ENCODE data around the gene EXOC3L2.
"Not testable (repeated sequence)": the region's sequence is repeated elsewhere in the genome, so short reads cannot be mapped to it uniquely, and the experiment has no call there.

EXOC3L2 gene

DNA sequence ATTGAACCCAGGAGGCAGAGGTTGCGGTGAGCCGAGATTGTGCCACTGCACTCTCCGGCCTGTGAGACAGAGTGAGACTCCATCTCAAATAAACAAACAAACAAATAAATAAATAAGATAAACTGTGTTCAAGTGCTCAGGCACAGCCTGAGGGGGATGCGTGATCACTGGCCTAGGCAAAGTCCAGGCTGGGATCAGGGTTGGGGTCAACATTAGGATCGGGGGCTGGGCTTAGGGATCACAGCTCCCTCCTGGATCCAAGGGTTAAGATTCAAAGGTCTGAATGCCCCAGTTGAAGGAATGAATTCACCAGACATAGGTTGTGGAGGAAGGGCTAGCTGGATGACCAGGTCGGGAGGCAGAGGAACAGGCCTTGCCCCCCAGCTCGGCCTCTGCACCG is 1.9 kb upstream of the EXOC3L2 start:
- Mint-ChIP-seq H3K27ac (no peak overlapping the region), H3K4me1 (ENCODE audit: low read depth) (peaks cover 5% of the 10 kb centered on the region), H3K4me3 (no peak overlapping the region), H3K9me3 (ENCODE audit: low read depth) (no peaks in the 10 kb centered on the region), H3K27me3 (peaks cover 7% of the 10 kb centered on the region), H3K36me3 (no peaks in the 10 kb centered on the region)

DNA sequence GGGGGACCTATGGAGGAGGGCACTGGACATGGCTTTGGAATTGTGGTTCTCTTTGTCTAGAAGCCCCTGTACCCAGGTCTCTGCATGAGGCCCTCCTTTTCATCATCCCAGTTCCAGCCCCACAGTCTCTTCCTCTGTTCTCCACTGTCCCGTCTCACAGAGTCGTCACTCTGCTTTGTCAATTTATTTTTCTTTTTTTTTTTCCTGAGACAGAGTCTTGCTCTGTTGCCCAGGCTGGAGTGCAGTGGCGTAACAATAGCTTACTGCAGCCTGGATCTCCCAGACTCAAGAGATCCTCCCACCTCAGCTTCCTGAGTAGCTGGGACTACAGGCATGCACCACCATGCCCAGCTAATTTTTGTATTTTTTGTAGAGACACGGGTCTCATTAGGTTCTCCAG is 619 bp upstream of the EXOC3L2 start:
- no peak overlapping the region for H3K4me3 Mint-ChIP-seq
- H3K36me3 Mint-ChIP-seq: no peaks in the 10 kb centered on the region
- H3K4me1 Mint-ChIP-seq (ENCODE audit: low read depth): peaks cover 5% of the 10 kb centered on the region
- H3K9me3 Mint-ChIP-seq (ENCODE audit: low read depth): no peaks in the 10 kb centered on the region
- H3K27ac Mint-ChIP-seq: no peak overlapping the region
- peaks cover 7% of the 10 kb centered on the region for H3K27me3 Mint-ChIP-seq

DNA sequence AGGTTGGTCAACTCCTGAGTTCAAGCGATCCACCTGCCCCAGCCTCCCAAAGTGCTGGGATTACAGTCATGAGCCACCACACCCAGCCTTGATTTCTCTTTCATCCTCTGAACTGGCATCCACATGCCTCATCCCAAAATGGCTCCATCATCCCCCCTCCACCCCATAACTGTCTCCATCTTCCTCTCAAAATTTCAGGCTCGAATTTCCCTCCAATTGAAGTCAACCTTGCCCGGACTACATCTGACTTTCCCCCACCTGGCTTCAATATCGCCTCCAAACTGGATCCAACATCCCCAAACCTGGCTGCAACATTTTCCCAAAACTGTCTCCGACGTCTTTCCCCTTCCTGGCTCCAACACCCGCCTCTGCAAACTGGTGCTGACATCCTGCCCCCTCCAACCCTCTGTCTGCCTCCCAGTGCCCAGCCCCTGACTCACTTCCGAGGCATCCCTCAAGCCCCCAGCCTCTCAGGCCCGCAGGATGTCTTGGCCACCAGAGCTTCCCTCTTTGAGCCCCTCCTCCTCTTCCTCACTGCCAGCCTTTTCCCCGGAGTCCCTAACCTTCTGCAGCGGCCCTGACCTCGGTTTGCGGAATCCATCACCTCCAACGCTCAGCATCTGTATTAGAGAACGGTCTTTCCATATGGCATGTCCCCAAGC is 943 bp downstream of the EXOC3L2 start:
- Mint-ChIP-seq H3K27ac (no peak overlapping the region), H3K4me1 (ENCODE audit: low read depth) (no peaks in the 10 kb centered on the region), H3K4me3 (no peak overlapping the region), H3K27me3 (peaks cover 7% of the 10 kb centered on the region), H3K36me3 (no peaks in the 10 kb centered on the region), H3K9me3 (ENCODE audit: low read depth) (no peaks in the 10 kb centered on the region)

DNA sequence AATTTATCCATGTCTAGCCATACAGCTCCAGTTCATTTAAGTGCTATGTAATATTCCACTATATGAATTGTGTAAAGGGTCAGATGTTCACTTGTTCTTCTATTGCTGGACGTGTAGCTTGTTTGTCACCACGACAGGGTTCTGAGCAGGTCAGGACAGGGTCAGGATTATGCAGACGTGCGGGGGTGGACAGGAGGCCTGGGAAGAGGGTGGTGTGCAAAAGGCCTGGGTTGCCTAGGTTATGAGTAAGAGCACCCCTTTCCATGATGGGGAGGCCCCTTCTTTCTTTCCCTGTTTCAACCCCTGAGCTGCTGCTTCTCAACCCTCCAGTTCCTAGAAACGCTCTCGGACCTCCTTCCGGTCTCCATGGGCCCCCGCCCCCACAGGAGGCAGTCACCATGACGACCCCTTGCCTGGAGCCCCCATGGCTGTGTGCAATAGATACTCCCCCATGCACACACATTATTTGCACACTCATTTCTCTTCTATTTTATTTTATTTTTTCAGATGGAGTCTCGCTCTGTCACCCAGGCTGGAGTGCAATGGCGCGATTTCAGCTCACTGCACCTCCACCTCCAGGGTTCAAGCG is 2.0 kb downstream of the EXOC3L2 start:
- Mint-ChIP-seq H3K27ac (no peak overlapping the region), H3K4me1 (ENCODE audit: low read depth) (no peaks in the 10 kb centered on the region), H3K4me3 (no peak overlapping the region)

DNA sequence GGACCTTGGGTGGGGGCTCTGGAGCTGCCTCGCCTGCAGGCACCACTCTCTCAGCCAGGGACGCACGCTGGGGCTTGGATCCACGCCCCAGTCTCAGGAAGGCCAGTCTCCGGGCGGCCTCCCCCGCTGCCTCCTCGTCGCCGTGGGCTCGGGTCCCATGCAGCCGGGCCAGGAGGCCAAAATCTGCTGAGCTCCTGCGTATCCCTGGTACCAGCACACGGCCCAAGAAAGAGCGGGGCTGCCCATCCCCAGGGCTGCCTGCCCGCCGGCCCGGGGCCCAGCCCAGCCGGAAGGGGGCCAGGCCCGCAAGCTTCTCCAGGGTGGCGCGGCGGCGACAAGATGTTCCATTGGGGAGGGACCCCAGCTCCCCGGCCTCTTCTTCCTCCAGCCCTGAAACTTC is 6.7 kb downstream of the EXOC3L2 start:
- peaks cover 20% of the 10 kb centered on the region for H3K27me3 Mint-ChIP-seq
- H3K36me3 Mint-ChIP-seq: no peaks in the 10 kb centered on the region
- H3K27ac Mint-ChIP-seq: no peak overlapping the region
- no peaks in the 10 kb centered on the region for H3K9me3 Mint-ChIP-seq (ENCODE audit: low read depth)
- peaks cover 3% of the 10 kb centered on the region for H3K4me1 Mint-ChIP-seq (ENCODE audit: low read depth)
- no peak overlapping the region for H3K4me3 Mint-ChIP-seq

More for the DNA sequence above, 2.0 kb downstream of the EXOC3L2 start:
- Mint-ChIP-seq H3K27me3 (peaks cover 7% of the 10 kb centered on the region), H3K36me3 (no peaks in the 10 kb centered on the region), H3K9me3 (ENCODE audit: low read depth) (no peaks in the 10 kb centered on the region)

DNA sequence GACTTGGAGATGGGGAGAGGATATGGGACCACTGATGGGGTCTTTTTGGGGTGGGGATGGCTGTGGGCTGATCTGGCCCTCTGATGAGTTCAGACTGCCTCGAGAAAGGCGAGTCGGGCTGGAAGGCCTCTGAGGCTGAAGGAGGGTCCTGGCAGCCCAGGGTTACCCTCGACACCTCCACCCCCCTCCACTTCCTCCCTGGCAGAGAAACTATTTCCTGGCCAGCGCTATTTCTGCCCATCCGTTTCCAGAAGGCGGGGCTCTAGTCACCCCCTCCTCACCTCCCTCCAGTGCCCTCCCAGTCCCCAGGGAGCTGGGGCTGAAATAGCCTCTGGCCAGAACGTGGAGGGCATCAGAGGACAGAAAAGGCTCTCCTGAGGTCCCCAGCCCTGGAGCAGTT is 9.7 kb downstream of the EXOC3L2 start:
- H3K27me3 Mint-ChIP-seq: peaks cover 24% of the 10 kb centered on the region
- H3K9me3 Mint-ChIP-seq (ENCODE audit: low read depth): no peaks in the 10 kb centered on the region
- no peaks in the 10 kb centered on the region for H3K36me3 Mint-ChIP-seq
- no peak overlapping the region for H3K27ac Mint-ChIP-seq
- H3K4me3 Mint-ChIP-seq: no peak overlapping the region
- H3K4me1 Mint-ChIP-seq (ENCODE audit: low read depth): peaks cover 3% of the 10 kb centered on the region

DNA sequence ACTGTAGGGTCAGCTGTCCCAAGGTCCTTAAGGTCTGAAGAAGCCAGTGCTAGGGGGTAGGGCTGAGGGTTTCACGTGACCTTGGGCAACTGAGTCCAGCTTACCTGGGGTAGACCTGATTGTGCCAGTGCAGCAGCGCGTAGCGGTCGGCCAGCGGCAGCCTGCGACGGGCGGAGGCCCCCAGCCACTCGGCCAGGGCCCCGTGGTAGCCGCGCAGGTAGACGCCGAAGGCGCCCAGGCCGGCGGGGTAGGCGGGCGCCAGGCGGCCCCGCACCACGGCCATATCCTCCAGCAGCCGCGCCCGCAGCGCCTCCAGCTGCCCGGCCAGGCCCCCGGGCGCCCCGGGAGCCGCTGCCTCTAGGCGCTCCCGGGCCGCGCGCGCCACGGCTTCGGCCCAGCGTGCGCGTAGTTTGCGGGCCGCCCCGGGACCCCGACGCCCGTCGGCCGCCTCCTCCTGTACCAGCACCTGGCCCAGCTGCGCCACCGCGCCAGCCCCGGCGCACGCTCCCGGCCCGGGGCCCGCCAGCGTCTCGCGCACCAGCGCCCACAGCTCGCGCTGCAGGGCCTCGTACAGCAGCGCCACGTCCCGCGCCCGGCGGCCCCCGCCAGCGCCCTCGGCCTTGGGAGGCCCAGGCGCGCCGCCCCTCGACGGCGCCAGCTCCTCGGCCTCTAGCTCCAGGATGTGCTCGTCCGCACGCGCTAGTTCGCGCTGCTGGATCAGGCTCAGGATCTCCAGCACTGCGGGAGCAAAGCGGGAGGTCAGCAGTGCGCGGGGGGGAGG is 10.9 kb downstream of the EXOC3L2 start:
- Mint-ChIP-seq H3K27me3 (peaks cover 24% of the 10 kb centered on the region), H3K4me3 (no peak overlapping the region), H3K36me3 (no peaks in the 10 kb centered on the region), H3K9me3 (ENCODE audit: low read depth) (no peaks in the 10 kb centered on the region), H3K4me1 (ENCODE audit: low read depth) (peaks cover 3% of the 10 kb centered on the region), H3K27ac (no peak overlapping the region)

DNA sequence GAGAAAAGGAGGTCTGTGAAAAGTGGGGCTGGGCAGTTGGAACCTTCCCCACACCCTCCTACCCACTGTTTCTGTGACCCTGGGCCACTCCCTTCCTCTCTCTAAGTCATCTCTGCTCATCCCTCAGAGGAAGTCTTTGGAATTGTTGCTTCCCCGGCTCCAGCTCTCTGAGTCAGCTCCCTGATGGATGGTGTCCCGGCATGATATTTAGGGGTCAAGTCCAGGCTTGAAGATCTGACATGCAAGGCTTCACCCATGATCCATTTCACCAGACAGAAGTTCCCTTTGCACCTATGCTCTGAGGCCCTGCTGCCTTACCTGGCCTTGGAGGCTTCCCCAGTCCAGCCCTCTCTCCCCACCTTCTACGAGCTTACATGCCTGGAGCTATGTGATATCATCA is 13.3 kb downstream of the EXOC3L2 start:
- peaks cover 3% of the 10 kb centered on the region for H3K4me1 Mint-ChIP-seq (ENCODE audit: low read depth)
- no peak overlapping the region for H3K27ac Mint-ChIP-seq
- peaks cover 17% of the 10 kb centered on the region for H3K27me3 Mint-ChIP-seq
- no peaks in the 10 kb centered on the region for H3K9me3 Mint-ChIP-seq (ENCODE audit: low read depth)
- no peak overlapping the region for H3K4me3 Mint-ChIP-seq
- no peaks in the 10 kb centered on the region for H3K36me3 Mint-ChIP-seq

DNA sequence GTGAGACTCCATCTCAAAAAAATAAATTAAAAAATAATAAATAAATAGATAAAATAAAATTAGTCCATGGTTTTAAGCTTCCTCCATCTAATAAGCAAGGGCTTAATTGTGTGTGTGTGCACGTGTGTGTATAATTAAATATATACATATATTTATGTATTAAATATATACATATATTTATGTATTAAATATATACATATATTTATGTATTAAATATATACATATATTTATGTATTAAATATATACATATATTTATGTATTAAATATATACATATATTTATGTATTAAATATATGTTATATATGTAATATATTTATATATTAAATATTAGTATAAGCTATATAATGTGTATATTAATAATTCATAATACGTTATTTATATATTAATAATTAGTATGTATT is 16.2 kb downstream of the EXOC3L2 start:
- not testable (repeated sequence) for H3K4me1 Mint-ChIP-seq (ENCODE audit: low read depth); H3K9me3 Mint-ChIP-seq (ENCODE audit: low read depth); H3K4me3 Mint-ChIP-seq; H3K27ac Mint-ChIP-seq; H3K36me3 Mint-ChIP-seq
- H3K27me3 Mint-ChIP-seq: peaks cover 12% of the 10 kb centered on the region

DNA sequence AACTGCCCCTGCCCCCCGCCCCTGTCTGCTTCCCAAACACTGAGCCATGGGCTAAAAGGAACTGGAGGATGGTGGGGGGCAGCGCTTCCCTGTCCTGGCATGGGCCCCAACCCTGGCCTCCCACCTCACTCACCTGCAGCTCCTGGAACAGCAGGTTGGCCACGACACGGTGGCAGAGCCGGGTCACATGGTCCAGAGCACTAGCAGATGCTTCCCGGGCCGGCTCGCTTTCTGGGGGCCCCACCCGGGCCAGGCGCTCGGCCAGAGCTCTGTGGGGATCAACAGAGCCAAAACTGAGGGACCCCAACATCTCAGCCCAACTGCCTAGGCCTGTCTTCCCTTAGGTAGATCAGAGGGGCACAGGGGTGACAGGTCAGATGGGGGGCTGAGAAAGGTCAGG is 20.6 kb downstream of the EXOC3L2 start:
- H3K4me3 Mint-ChIP-seq: no peak overlapping the region
- H3K27me3 Mint-ChIP-seq: peaks cover 9% of the 10 kb centered on the region
- no peak overlapping the region for H3K27ac Mint-ChIP-seq
- no peaks in the 10 kb centered on the region for H3K9me3 Mint-ChIP-seq (ENCODE audit: low read depth)
- no peaks in the 10 kb centered on the region for H3K4me1 Mint-ChIP-seq (ENCODE audit: low read depth)
- no peaks in the 10 kb centered on the region for H3K36me3 Mint-ChIP-seq

DNA sequence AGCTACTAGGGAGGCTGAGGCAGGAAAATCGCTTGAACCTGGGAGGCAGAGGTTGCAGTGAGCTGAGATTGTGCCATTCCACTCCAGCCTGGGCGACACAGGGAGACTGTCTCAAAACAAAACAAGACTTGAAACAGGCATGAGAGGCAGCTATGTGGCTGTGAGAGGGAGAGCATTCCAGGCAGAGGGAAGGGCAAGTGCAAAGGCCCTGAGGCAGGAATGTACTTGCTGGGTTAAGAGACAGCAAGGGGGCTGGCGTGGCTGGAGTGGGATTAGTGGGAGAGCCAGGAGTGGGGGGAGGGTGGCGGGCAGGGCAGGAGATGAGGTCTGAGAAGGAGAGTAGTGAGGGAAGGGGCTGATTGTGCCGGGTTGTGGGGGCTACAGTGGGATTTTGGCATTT is 21.3 kb downstream of the EXOC3L2 start:
- Mint-ChIP-seq H3K4me3 (no peak overlapping the region), H3K27ac (no peak overlapping the region), H3K27me3 (peaks cover 12% of the 10 kb centered on the region), H3K36me3 (no peaks in the 10 kb centered on the region), H3K9me3 (ENCODE audit: low read depth) (no peaks in the 10 kb centered on the region), H3K4me1 (ENCODE audit: low read depth) (no peaks in the 10 kb centered on the region)

DNA sequence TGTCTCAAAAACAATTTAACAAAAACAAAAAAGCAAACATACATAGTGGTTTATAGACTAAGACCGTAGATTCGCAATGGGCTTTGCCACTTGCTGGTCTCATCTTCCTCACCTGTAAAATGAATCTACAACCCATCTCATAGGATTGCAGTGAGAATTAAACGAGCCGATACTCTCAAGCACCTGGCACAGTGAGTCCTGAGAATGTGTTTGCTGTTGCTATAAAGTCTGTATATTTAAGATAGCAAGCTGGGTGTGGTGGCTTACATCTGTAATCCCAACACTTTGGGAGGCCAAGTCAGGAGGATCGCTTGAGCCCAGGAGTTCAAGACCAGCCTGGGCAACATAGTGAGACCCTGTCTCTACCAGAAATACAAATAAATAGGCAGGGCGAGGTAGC is 22.5 kb downstream of the EXOC3L2 start:
- Mint-ChIP-seq H3K27ac (no peak overlapping the region), H3K4me1 (ENCODE audit: low read depth) (no peaks in the 10 kb centered on the region), H3K9me3 (ENCODE audit: low read depth) (no peaks in the 10 kb centered on the region), H3K4me3 (no peak overlapping the region), H3K27me3 (peaks cover 17% of the 10 kb centered on the region), H3K36me3 (no peaks in the 10 kb centered on the region)

DNA sequence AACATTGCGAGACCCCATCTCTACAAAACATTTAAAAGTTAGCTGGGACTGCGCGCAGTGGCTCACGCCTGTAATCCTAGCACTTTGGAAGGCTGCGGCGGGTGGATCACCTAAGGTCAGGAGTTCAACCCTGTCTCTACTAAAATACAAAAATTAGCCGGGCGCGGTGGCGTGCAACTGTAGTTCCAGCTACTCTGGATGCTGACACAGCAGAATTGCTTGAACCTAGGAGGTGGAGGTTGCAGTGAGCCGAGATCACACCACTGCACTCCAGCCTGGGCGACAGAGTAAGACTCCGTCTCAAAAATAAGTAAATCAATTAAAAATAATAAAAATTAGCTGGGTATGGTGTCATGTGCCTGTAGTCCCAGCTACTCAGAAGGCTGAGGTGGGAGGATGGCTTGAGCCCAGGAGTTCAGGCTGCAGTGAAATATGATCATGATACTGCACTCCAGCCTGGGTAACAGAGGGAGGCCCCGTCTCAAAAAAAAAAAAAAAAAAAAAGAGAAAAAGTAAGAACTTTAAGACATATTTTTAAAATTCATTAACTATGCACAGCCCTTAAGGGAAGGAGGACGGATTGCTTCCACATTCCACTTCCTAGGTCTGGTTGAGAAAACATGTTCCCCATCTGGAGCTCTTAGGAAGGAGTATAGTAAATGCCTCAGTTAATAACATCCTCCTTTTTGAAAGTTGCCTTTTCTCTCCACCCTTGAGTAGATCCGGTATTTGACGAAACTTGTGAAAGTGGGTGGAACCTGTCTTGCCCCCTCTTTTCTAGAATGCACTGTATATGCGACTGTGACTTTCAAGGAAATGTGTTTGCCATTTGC is 26.1 kb downstream of the EXOC3L2 start:
- no peaks in the 10 kb centered on the region for H3K36me3 Mint-ChIP-seq
- H3K4me1 Mint-ChIP-seq (ENCODE audit: low read depth): peaks cover 1% of the 10 kb centered on the region
- peaks cover 24% of the 10 kb centered on the region for H3K27me3 Mint-ChIP-seq
- H3K9me3 Mint-ChIP-seq (ENCODE audit: low read depth): no peaks in the 10 kb centered on the region
- H3K4me3 Mint-ChIP-seq: no peak overlapping the region
- H3K27ac Mint-ChIP-seq: no peak overlapping the region

DNA sequence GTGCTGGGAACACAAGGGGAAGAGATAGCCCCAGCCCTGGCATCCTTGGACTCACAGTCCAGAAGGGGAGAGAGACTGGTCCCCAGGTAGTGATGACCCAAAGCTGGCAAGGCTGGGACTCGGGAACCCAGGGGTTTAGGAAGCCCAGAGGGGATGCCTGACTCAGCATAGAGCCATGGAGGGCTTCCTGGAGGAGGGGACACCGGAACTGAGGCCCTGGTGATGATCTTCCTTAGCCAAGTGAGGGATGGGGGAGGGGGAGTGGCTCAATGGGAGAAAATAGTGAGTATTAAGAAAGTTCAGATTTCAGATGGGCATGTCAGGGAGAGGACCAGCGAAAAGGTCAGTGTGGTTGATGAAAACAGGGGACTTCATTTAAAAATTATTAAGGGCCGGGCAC is 26.8 kb downstream of the EXOC3L2 start:
- Mint-ChIP-seq H3K27me3 (peaks cover 26% of the 10 kb centered on the region), H3K27ac (no peak overlapping the region), H3K9me3 (ENCODE audit: low read depth) (no peaks in the 10 kb centered on the region), H3K4me3 (no peak overlapping the region), H3K4me1 (ENCODE audit: low read depth) (peaks cover 1% of the 10 kb centered on the region), H3K36me3 (no peaks in the 10 kb centered on the region)

DNA sequence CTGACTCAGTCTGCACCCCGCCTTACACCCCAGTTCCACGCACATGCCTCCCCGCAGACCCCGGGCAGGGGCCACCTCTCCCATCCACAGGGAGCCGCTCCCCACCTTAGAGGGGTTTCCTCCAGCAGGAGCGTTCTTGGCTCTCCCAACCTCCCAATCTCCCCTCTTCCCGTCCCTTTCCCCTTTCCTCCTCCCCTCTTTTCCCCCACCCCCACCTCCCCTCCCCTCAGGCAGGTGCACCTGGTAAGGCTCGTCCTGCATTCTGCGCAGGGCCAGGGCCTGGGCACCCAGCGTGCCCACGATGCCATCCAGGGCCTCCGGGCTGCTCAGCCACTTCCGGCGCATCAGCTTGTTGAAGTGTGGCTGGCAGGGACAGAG is 27.3 kb downstream of the EXOC3L2 start:
- H3K27me3 Mint-ChIP-seq: peaks cover 27% of the 10 kb centered on the region
- peaks cover 1% of the 10 kb centered on the region for H3K4me1 Mint-ChIP-seq (ENCODE audit: low read depth)
- H3K27ac Mint-ChIP-seq: no peak overlapping the region
- H3K36me3 Mint-ChIP-seq: no peaks in the 10 kb centered on the region
- H3K4me3 Mint-ChIP-seq: no peak overlapping the region
- no peaks in the 10 kb centered on the region for H3K9me3 Mint-ChIP-seq (ENCODE audit: low read depth)
